HCT116 (cell line): Measurements from ENCODE around the gene UBE3C. TPM values are rescaled to one million over a fixed set of nuclear protein-coding genes. Genes with fewer than 3 reads are reported as not detected.

ENCODE experiments used
- ATAC-seq: fragments of 200-7000 bp; cut with Tn5 transposase; 2 replicates; pipeline ENCODE4 v1.9.1; 2020; ENCODE audit warnings: mild to moderate bottlenecking, moderate library complexity
- BruUV-seq: library from RNA; stranded (reverse); fragments of 400-500 nt; replicated peaks from 2 replicates; lab custom pipeline; 2021; lab: Mats Ljungman, UMichigan
- CTCF ChIA-PET: fragments of 300-600 bp; sonication (Branson Sonifier 250); formaldehyde crosslinking; loops from one replicate; lab custom pipeline; 2021; ENCODE audit warnings: antibody characterized with exemption; lab: Charles Lee
- POLR2A ChIA-PET: fragments of 300-600, 350-600 bp; sonication (Branson Sonifier 250); formaldehyde crosslinking; loops from one replicate; lab custom pipeline; 2021; ENCODE audit warnings: antibody characterized with exemption; lab: Charles Lee
- RAD21 ChIA-PET, 2 experiments: fragments of 300-600 bp; sonication (Branson Sonifier 250); formaldehyde crosslinking; loops; one replicate each; lab custom pipeline; 2023; ENCODE audit warnings: low total read pairs in 2 of 2; ENCODE audit not compliant: uncharacterized antibody in 2 of 2, unreplicated experiment in 2 of 2, low non-redundant PET in 1 of 2; lab: Charles Lee
- DNase-seq: peaks from one replicate; pipeline ENCODE4 v3.0.0-alpha.2; 2010; ENCODE audit warnings: low read depth, low spot score
- H2AFZ ChIP-seq: fragments of 200-600 bp; shearing (Covaris generic), sonication (generic); 2 replicates; pipeline ENCODE4 v1.6.1; 2017; ENCODE audit warnings: low read depth, mixed run types, mixed read lengths, antibody characterized with exemption, low read length; ENCODE audit not compliant: poor library complexity, severe bottlenecking
- H3K27ac ChIP-seq: 2 replicates; pipeline ENCODE4 v1.5.1; 2012; ENCODE audit warnings: low read depth, low read length
- H3K27me3 ChIP-seq: fragments of 200-600 bp; sonication (generic); 2 replicates; pipeline ENCODE4 v1.6.1; 2016; ENCODE audit warnings: mixed run types, low read length, mixed read lengths; ENCODE audit not compliant: insufficient read depth
- H3K36me3 ChIP-seq, 2 experiments: fragments of 200-500 bp in 1 of 2; fragments of 200-600 bp in 1 of 2; sonication (Bioruptor generic) in 1 of 2; sonication (generic) in 1 of 2; 2 replicates each; pipeline versions ENCODE4 v1.5.1 to v1.6.1; 2014 to 2016; ENCODE audit warnings: low read length in 2 of 2, inconsistent platforms in 1 of 2, mixed read lengths in 1 of 2, mixed run types in 1 of 2; ENCODE audit not compliant: insufficient read depth in 2 of 2, control insufficient read depth in 1 of 2
- H3K4me1 ChIP-seq, 2 experiments: fragments of 200-600 bp in 1 of 2; sonication (generic) in 1 of 2; 2 replicates each; pipeline versions ENCODE4 v1.5.1 to v1.6.1; 2012 to 2017; ENCODE audit warnings: low read length in 2 of 2, inconsistent platforms in 1 of 2, mild to moderate bottlenecking in 1 of 2, mixed read lengths in 1 of 2, mixed run types in 1 of 2, moderate library complexity in 1 of 2; ENCODE audit not compliant: insufficient read depth in 2 of 2, control insufficient read depth in 1 of 2
- H3K4me2 ChIP-seq: fragments of 200-600 bp; sonication (generic); 2 replicates; pipeline ENCODE4 v1.6.1; 2017; ENCODE audit warnings: mixed run types, low read length, mixed read lengths
- H3K4me3 ChIP-seq, 2 experiments: fragments of 200-600 bp in 1 of 2; sonication (generic) in 1 of 2; replicated peaks in 1 of 2; 2 replicates each; pipeline ENCODE4 v1.5.1; 2011 to 2016; ENCODE audit warnings: low read length in 2 of 2, control low read depth in 1 of 2, low read depth in 1 of 2, mild to moderate bottlenecking in 1 of 2, mixed read lengths in 1 of 2, mixed run types in 1 of 2
- H3K79me2 ChIP-seq: fragments of 200-600 bp; sonication (generic); 2 replicates; pipeline ENCODE4 v1.6.1; 2017; ENCODE audit warnings: mild to moderate bottlenecking, mixed run types, low read length, moderate library complexity, mixed read lengths; ENCODE audit not compliant: insufficient read depth
- H3K9ac ChIP-seq: fragments of 200-600 bp; sonication (generic); 2 replicates; pipeline ENCODE4 v1.6.1; 2016; ENCODE audit warnings: low read length, mixed read lengths
- H3K9me2 ChIP-seq: fragments of 200-600 bp; sonication (generic), shearing (Covaris generic); 2 replicates; pipeline ENCODE4 v1.6.1; 2017; ENCODE audit warnings: mixed run types, mild to moderate bottlenecking, moderate library complexity; ENCODE audit not compliant: insufficient read depth
- H3K9me3 ChIP-seq, 2 experiments: fragments of 200-500 bp in 1 of 2; fragments of 200-600 bp in 1 of 2; sonication (Bioruptor generic) in 1 of 2; sonication (generic) in 1 of 2; 2 replicates each; pipeline ENCODE4 v1.6.1; 2014 to 2017; ENCODE audit warnings: low read length in 2 of 2, mixed read lengths in 2 of 2, inconsistent platforms in 1 of 2, low read depth in 1 of 2, mild to moderate bottlenecking in 1 of 2, mixed run types in 1 of 2, moderate library complexity in 1 of 2; ENCODE audit not compliant: control insufficient read depth in 1 of 2, insufficient read depth in 1 of 2
- H4K20me1 ChIP-seq: fragments of 200-600 bp; sonication (generic), shearing (Covaris generic); 2 replicates; pipeline ENCODE4 v1.6.1; 2017; ENCODE audit warnings: mixed run types, mild to moderate bottlenecking, moderate library complexity; ENCODE audit not compliant: insufficient read depth
- ATF3 ChIP-seq: IDR thresholded peaks from 2 replicates; pipeline ENCODE4 v1.6.1; 2012
- CBX3 ChIP-seq: IDR thresholded peaks from 2 replicates; pipeline ENCODE4 v1.6.1; 2012; ENCODE audit warnings: low read depth
- CTCF ChIP-seq, 3 experiments: fragments of 200-600 bp in 1 of 3; sonication (generic) in 1 of 3; IDR thresholded peaks in 2 of 3; conservative IDR thresholded peaks in 1 of 3; 2 replicates each; pipeline ENCODE4 v1.5.1; 2012 to 2017; ENCODE audit warnings: low read depth in 2 of 3, low read length in 2 of 3, antibody characterized with exemption in 1 of 3, borderline replicate concordance in 1 of 3, control low read depth in 1 of 3, mild to moderate bottlenecking in 1 of 3, mixed read lengths in 1 of 3, mixed run types in 1 of 3, moderate library complexity in 1 of 3; ENCODE audit not compliant: insufficient read depth in 1 of 3
- FOSL1 ChIP-seq: IDR thresholded peaks from 2 replicates; pipeline ENCODE4 v1.6.1; 2012; ENCODE audit warnings: low read depth
- POLR2AphosphoS5 ChIP-seq: IDR thresholded peaks from 2 replicates; pipeline ENCODE4 v1.6.1; 2011; ENCODE audit warnings: mild to moderate bottlenecking, low read depth, low read length, moderate library complexity
- REST ChIP-seq: IDR thresholded peaks from 2 replicates; pipeline ENCODE4 v1.6.1; 2012; ENCODE audit warnings: low read depth
- SIN3A ChIP-seq: IDR thresholded peaks from 2 replicates; pipeline ENCODE4 v1.6.1; 2012; ENCODE audit warnings: low read depth
- SP1 ChIP-seq: IDR thresholded peaks from 2 replicates; pipeline ENCODE4 v1.6.1; 2012; ENCODE audit warnings: low read depth
- TCF7L2 ChIP-seq: IDR thresholded peaks from 2 replicates; pipeline ENCODE4 v1.7.0; 2011; ENCODE audit warnings: borderline replicate concordance, inconsistent platforms; ENCODE audit not compliant: insufficient read depth, insufficient read length; ENCODE audit errors: extremely low read depth
- ZBTB33 ChIP-seq: IDR thresholded peaks from 2 replicates; pipeline ENCODE4 v1.6.1; 2011; ENCODE audit warnings: mild to moderate bottlenecking, low read length, moderate library complexity; ENCODE audit not compliant: insufficient replicate concordance; ENCODE audit errors: extremely low read depth
- ZFX ChIP-seq: fragments of 450-650 bp; IDR thresholded peaks from 2 replicates; pipeline ENCODE4 v1.6.1; 2017
- ZNF274 ChIP-seq: fragments of 200-500 bp; sonication (Bioruptor generic); IDR thresholded peaks from 2 replicates; pipeline ENCODE4 v1.6.1; 2014; ENCODE audit warnings: mild to moderate bottlenecking, low read depth, low read length, inconsistent platforms
- intact Hi-C: fragments of 100-400 bp; cut with micrococcal nuclease; formaldehyde crosslinking; loops from 2 replicates; pipeline ENCODE4 v1.10.0; 2022
- total RNA-seq: library from RNA; stranded (reverse); gene quantifications from one replicate; pipeline ENCODE4 v1.2.1, GENCODE V29; 2021; ENCODE audit not compliant: unreplicated experiment

UBE3C gene
- total RNA-seq, 1 experiment from 2014 or later = 68.3 TPM

GRCh38 chr7:157266272-157266671, 127.5 kb downstream of the UBE3C start:
- ChIA-PET RAD21 (no interaction called here), CTCF (no interaction called here), POLR2A (no interaction called here)
- H4K20me1 ChIP-seq = no peaks in the 10 kb centered on the region
- H3K9me3 ChIP-seq = no peaks in the 10 kb centered on the region
- DNase-seq (no peak), ATAC-seq (no peak)
- peaks cover 27 to 32% of the 10 kb centered on the region in 2 experiments for H3K36me3 ChIP-seq
- H3K9ac ChIP-seq = no peak overlapping the region
- H3K27ac ChIP-seq = no peak overlapping the region
- H3K4me2 ChIP-seq = no peak overlapping the region
- BruUV-seq = no TSS peak
- TF ChIP-seq ATF3 = no peak
- H3K9me2 ChIP-seq = no peaks in the 10 kb centered on the region
- no peak overlapping the region for H2AFZ ChIP-seq
- no peaks in the 10 kb centered on the region for H3K27me3 ChIP-seq
- no peaks in the 10 kb centered on the region for H3K79me2 ChIP-seq
- no peaks in the 10 kb centered on the region for H3K4me1 ChIP-seq
- intact Hi-C loops = no loop called here
- H3K4me3 ChIP-seq = no peak overlapping the region

GRCh38 chr7:157267516-157267915, 128.8 kb downstream of the UBE3C start:
- no peak for DNase-seq
- intact Hi-C loops = no loop called here
- ChIA-PET RAD21 (no interaction called here), POLR2A (no interaction called here), CTCF (no interaction called here)
- no peaks in the 10 kb centered on the region for H3K4me1 ChIP-seq
- no peaks in the 10 kb centered on the region for H3K79me2 ChIP-seq
- no peaks in the 10 kb centered on the region for H3K9me3 ChIP-seq
- peaks cover 27 to 28% of the 10 kb centered on the region in 2 experiments; a peak in 3 of 4 replicates for H3K36me3 ChIP-seq
- H3K9me2 ChIP-seq = no peaks in the 10 kb centered on the region
- no peak overlapping the region for H3K4me3 ChIP-seq
- ATAC-seq = no peak
- BruUV-seq = no TSS peak
- H3K4me2 ChIP-seq = no peak overlapping the region
- H3K9ac ChIP-seq = no peak overlapping the region
- H4K20me1 ChIP-seq = no peaks in the 10 kb centered on the region
- no peak overlapping the region for H2AFZ ChIP-seq
- no peaks in the 10 kb centered on the region for H3K27me3 ChIP-seq
- H3K27ac ChIP-seq = no peak overlapping the region
- TF ChIP-seq ZNF274 (no peak), POLR2AphosphoS5 (no peak), SP1 (no peak), CTCF (IDR thresholded peaks at IDR 0.05 in 2 of 3, conservative IDR thresholded peaks at IDR 0.05 in 1 of 3; ENCODE audit: borderline replicate concordance in 1 of 3, insufficient read depth in 1 of 3, low read depth in 2 of 3, low read length in 2 of 3) (no peak), ATF3 (no peak), SIN3A (no peak), CBX3 (no peak), REST (no peak), ZBTB33 (no peak), TCF7L2 (no peak), FOSL1 (no peak), ZFX (no peak)
